GM23248 (cell line): ENCODE measurements around the gene ARPC4.

ENCODE experiments used
- EZH2 ChIP-seq: fragments of 200-600 bp; sonication (generic); IDR thresholded peaks from 2 replicates; pipeline ENCODE4 v1.6.1; 2018; ENCODE audit warnings: antibody characterized with exemption, mild to moderate bottlenecking; ENCODE audit not compliant: insufficient read depth, poor library complexity, severe bottlenecking
- EZH2phosphoT487 ChIP-seq: fragments of 200-600 bp; sonication (generic); IDR thresholded peaks from 2 replicates; pipeline ENCODE4 v1.6.1; 2018; ENCODE audit warnings: antibody characterized with exemption, moderate library complexity, mild to moderate bottlenecking, low read depth; ENCODE audit not compliant: insufficient read depth

DNA sequence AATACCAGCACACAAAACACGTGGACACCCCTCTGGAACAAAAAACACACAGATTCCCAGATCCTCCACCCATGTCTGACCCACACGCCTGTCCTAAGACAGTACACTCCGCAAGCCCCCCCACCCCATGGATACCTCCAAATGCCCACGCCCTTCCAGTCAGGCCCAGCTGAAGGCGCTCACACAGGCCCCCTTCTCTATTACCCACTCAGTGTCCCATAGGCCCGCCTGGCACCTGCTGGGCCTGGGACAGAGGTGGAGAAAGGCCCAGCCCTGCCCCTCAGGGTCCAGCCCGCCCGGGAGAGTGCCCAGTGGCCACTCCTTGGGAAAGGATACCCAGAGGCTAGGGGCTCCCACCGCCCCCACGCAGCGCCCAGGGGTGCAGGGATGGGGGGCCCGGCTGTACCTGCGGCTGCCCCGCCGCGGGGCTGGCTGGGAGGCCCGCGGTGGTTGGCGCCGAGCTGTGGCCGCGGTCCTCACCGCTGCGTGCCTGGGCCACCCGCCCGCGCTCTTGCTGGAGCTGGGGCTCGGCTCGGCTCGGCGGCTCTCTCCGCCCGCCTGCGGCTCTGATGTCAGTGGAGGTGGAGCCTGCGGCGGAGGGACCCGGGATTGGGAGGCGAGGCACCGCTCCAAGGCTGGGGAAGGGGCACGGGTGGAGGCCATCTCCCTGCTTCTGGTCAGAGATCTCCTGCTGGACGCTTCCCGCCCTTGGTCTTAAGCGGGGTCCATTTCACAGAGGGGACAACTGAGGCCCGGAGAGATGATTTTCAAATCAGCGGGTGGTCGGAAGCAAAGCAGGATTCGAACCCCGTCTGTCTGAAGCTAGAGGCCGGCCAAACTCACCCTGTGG, 23.2 kb upstream of the ARPC4 start, which contains the start of gene CAMK1:
- TF ChIP-seq EZH2 (no peak), EZH2phosphoT487 (no peak)
